ENCODE data around the gene HOXA11. TPM values are rescaled to one million over a fixed set of nuclear protein-coding genes. Genes with fewer than 3 reads are reported as not detected.

The HOXA11 gene
- total RNA-seq, 1 donor from 2014 or later: not detected

GRCh38 chr7:27158436-27159265, 26.4 kb downstream of the HOXA11 start:
- no peak overlapping the region for H3K4me3 Mint-ChIP-seq (ENCODE audit: unreplicated experiment)
- peaks cover 88% of the 10 kb centered on the region for H3K27me3 Mint-ChIP-seq (ENCODE audit: unreplicated experiment)
- no peak overlapping the region for H3K27ac Mint-ChIP-seq (ENCODE audit: unreplicated experiment)
- H3K36me3 Mint-ChIP-seq (ENCODE audit: unreplicated experiment): peaks cover 1% of the 10 kb centered on the region
- DNase-seq (ENCODE audit: extremely low spot score, unreplicated experiment): no peak
- peaks cover 7% of the 10 kb centered on the region for H3K9me3 Mint-ChIP-seq (ENCODE audit: unreplicated experiment)
- TF ChIP-seq, protein P1, sequence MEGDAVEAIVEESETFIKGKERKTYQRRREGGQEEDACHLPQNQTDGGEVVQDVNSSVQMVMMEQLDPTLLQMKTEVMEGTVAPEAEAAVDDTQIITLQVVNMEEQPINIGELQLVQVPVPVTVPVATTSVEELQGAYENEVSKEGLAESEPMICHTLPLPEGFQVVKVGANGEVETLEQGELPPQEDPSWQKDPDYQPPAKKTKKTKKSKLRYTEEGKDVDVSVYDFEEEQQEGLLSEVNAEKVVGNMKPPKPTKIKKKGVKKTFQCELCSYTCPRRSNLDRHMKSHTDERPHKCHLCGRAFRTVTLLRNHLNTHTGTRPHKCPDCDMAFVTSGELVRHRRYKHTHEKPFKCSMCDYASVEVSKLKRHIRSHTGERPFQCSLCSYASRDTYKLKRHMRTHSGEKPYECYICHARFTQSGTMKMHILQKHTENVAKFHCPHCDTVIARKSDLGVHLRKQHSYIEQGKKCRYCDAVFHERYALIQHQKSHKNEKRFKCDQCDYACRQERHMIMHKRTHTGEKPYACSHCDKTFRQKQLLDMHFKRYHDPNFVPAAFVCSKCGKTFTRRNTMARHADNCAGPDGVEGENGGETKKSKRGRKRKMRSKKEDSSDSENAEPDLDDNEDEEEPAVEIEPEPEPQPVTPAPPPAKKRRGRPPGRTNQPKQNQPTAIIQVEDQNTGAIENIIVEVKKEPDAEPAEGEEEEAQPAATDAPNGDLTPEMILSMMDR (IDR thresholded peaks at IDR 0.05): no peak
- peaks cover 12% of the 10 kb centered on the region for H3K4me1 Mint-ChIP-seq (ENCODE audit: unreplicated experiment)

DNA sequence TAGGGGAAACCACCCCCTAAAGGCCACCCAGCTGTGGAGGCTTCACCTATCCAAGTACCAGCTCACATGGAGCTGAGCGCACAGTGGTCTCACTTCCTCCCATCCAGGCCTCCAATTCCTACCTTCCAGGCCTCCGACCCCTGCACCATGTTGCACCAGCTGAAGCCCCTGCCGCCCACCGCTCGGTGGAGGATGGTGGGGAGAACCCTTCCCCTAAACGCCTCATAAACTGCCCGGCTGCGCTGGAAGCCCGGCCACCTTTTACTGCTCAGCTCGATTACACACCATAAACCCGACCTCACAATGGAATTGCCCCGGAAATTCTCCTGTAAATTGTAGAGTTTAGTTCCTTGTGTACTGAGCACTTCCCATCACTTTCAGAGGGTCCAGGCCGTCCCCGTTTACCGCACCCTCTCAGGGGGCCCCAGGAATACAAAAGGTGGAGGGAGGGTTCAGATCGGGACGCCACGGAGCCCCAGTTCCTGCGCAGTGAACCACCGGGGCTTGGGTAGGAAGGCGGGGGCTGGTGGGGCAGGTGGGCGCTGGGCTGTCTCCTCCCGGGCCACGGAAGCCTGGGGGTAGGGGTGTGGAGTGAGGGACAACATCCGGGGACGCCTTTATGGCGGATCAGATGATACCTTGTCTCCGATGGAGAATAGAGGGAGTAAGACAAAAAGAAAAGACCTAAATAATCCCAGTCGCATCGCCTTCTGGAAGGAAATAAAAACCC, 27.2 kb downstream of the HOXA11 start:
- TF ChIP-seq, protein P1 (IDR thresholded peaks at IDR 0.05): no peak
- Mint-ChIP-seq H3K36me3 (ENCODE audit: unreplicated experiment) (peaks cover 1% of the 10 kb centered on the region), H3K27me3 (ENCODE audit: unreplicated experiment) (peaks cover 87% of the 10 kb centered on the region), H3K4me1 (ENCODE audit: unreplicated experiment) (peaks cover 12% of the 10 kb centered on the region), H3K27ac (ENCODE audit: unreplicated experiment) (no peak overlapping the region), H3K9me3 (ENCODE audit: unreplicated experiment) (peaks cover 7% of the 10 kb centered on the region), H3K4me3 (ENCODE audit: unreplicated experiment) (no peak overlapping the region)
- no peak for DNase-seq (ENCODE audit: extremely low spot score, unreplicated experiment)

GRCh38 chr7:27156916-27157701, 27.9 kb downstream of the HOXA11 start:
- no peak overlapping the region for H3K27ac Mint-ChIP-seq (ENCODE audit: unreplicated experiment)
- peaks cover 12% of the 10 kb centered on the region for H3K4me1 Mint-ChIP-seq (ENCODE audit: unreplicated experiment)
- H3K9me3 Mint-ChIP-seq (ENCODE audit: unreplicated experiment): peaks cover 7% of the 10 kb centered on the region
- peaks cover 86% of the 10 kb centered on the region for H3K27me3 Mint-ChIP-seq (ENCODE audit: unreplicated experiment)
- no peak for DNase-seq (ENCODE audit: extremely low spot score, unreplicated experiment)
- peaks cover 1% of the 10 kb centered on the region for H3K36me3 Mint-ChIP-seq (ENCODE audit: unreplicated experiment)
- TF ChIP-seq, protein P1 (IDR thresholded peaks at IDR 0.05): no peak
- H3K4me3 Mint-ChIP-seq (ENCODE audit: unreplicated experiment): no peak overlapping the region

GRCh38 chr7:27156508-27156898, 28.5 kb downstream of the HOXA11 start, which contains the start of gene HOXA7:
Gene HOXA7 (minus strand): TSS chr7:27156675. CDS start chr7:27156545, 130 bp downstream.
- H3K27ac Mint-ChIP-seq (ENCODE audit: unreplicated experiment): no peak within 1 kb of the TSS
- DNase-seq (ENCODE audit: extremely low spot score, unreplicated experiment): no peak
- H3K4me1 Mint-ChIP-seq (ENCODE audit: unreplicated experiment): peaks cover 15% of the 10 kb centered on the region
- H3K36me3 Mint-ChIP-seq (ENCODE audit: unreplicated experiment): peaks cover 1% of the 10 kb centered on the region
- TF ChIP-seq, protein P1 (IDR thresholded peaks at IDR 0.05): no peak
- peaks cover 88% of the 10 kb centered on the region for H3K27me3 Mint-ChIP-seq (ENCODE audit: unreplicated experiment)
- H3K9me3 Mint-ChIP-seq (ENCODE audit: unreplicated experiment): peaks cover 7% of the 10 kb centered on the region
- H3K4me3 Mint-ChIP-seq (ENCODE audit: unreplicated experiment): no peak within 1 kb of the TSS
